SK-N-SH (cell line): ENCODE results near the gene CEP126. TPM values are rescaled to one million over a fixed set of nuclear protein-coding genes. Genes with fewer than 3 reads are reported as not detected.

Experiments used
- CTCF ChIA-PET: fragments of 300-600, 350-600 bp; formaldehyde crosslinking; extraction: SDS; loops from one replicate; lab custom pipeline; 2021; lab: Yijun Ruan, JAX
- POLR2A ChIA-PET: fragments of 350-600 bp; sonication (Branson Sonifier 250); formaldehyde crosslinking; extraction: SDS; loops from one replicate; lab custom pipeline; 2020; ENCODE audit warnings: antibody characterized with exemption, inconsistent platforms; lab: Yijun Ruan, JAX
- DNase-seq: peaks from one replicate; pipeline ENCODE4 v3.0.0; 2012
- H2AFZ ChIP-seq: fragments of 200-600 bp; sonication (generic); 2 replicates; pipeline ENCODE4 v1.8.1; 2016; ENCODE audit warnings: antibody characterized with exemption, mild to moderate bottlenecking, low read depth
- H3F3A ChIP-seq: fragments of 200-600 bp; sonication (generic); replicated peaks from 2 replicates; pipeline ENCODE3; 2016; ENCODE audit warnings: antibody characterized with exemption, mild to moderate bottlenecking; ENCODE audit not compliant: insufficient read depth
- H3K27ac ChIP-seq, 2 experiments: fragments of 200-500 bp in 1 of 2; fragments of 200-600 bp in 1 of 2; sonication (Bioruptor generic) in 1 of 2; sonication (generic), shearing (Covaris generic) in 1 of 2; 2 replicates each; pipeline versions ENCODE4 v1.5.1 to v1.6.1; 2014 to 2016; ENCODE audit warnings: low read depth in 2 of 2, inconsistent platforms in 1 of 2, low read length in 1 of 2, mild to moderate bottlenecking in 1 of 2, mixed read lengths in 1 of 2
- H3K27me3 ChIP-seq: fragments of 200-600 bp; sonication (generic), shearing (Covaris generic); 2 replicates; pipeline ENCODE4 v1.6.1; 2016; ENCODE audit warnings: mixed run types; ENCODE audit not compliant: insufficient read depth
- H3K36me3 ChIP-seq, 2 experiments: fragments of 200-500 bp in 1 of 2; fragments of 200-600 bp in 1 of 2; sonication (Bioruptor generic) in 1 of 2; sonication (generic) in 1 of 2; replicated peaks in 1 of 2; 2 replicates each; pipeline versions ENCODE3 to v1.5.1; 2014 to 2016; ENCODE audit warnings: low read length in 1 of 2, mild to moderate bottlenecking in 1 of 2; ENCODE audit not compliant: insufficient read depth in 2 of 2, control insufficient read depth in 1 of 2
- H3K4me1 ChIP-seq, 2 experiments: fragments of 200-500 bp in 1 of 2; fragments of 200-600 bp in 1 of 2; sonication (Bioruptor generic) in 1 of 2; sonication (generic), shearing (Covaris generic) in 1 of 2; 2 replicates each; pipeline versions ENCODE4 v1.5.1 to v1.6.1; 2014 to 2016; ENCODE audit warnings: low read depth in 1 of 2, low read length in 1 of 2, mixed run types in 1 of 2; ENCODE audit not compliant: insufficient read depth in 2 of 2, control insufficient read depth in 1 of 2
- H3K4me2 ChIP-seq: fragments of 200-600 bp; sonication (generic), shearing (Covaris generic); 2 replicates; pipeline ENCODE4 v1.6.1; 2017; ENCODE audit warnings: mixed run types
- H3K4me3 ChIP-seq, 2 experiments: fragments of 200-500 bp in 1 of 2; fragments of 200-600 bp in 1 of 2; sonication (Bioruptor generic) in 1 of 2; sonication (generic), shearing (Covaris generic) in 1 of 2; 2 replicates each; pipeline versions ENCODE4 v1.5.1 to v1.8.1; 2014 to 2016; ENCODE audit warnings: low read depth in 2 of 2, inconsistent platforms in 1 of 2, low read length in 1 of 2, mild to moderate bottlenecking in 1 of 2, mixed read lengths in 1 of 2, moderate library complexity in 1 of 2
- H3K79me2 ChIP-seq: fragments of 200-600 bp; sonication (generic); 2 replicates; pipeline ENCODE4 v1.8.1; 2017; ENCODE audit warnings: mild to moderate bottlenecking; ENCODE audit not compliant: insufficient read depth
- H3K9ac ChIP-seq: fragments of 200-600 bp; sonication (generic); 2 replicates; pipeline ENCODE4 v1.6.1; 2017; ENCODE audit warnings: mixed run types
- H3K9me2 ChIP-seq: fragments of 200-600 bp; sonication (generic); 2 replicates; pipeline ENCODE4 v1.6.1; 2017; ENCODE audit warnings: mixed run types
- H3K9me3 ChIP-seq: fragments of 200-600 bp; sonication (generic); 2 replicates; pipeline ENCODE4 v1.6.1; 2017; ENCODE audit warnings: mixed run types, mild to moderate bottlenecking, moderate library complexity
- H4K20me1 ChIP-seq: fragments of 200-600 bp; sonication (generic); 2 replicates; pipeline ENCODE4 v1.6.1; 2017; ENCODE audit warnings: mild to moderate bottlenecking, mixed run types; ENCODE audit not compliant: insufficient read depth
- CHD2 ChIP-seq: fragments of 150-350 bp; IDR thresholded peaks from 2 replicates; pipeline ENCODE4 v1.6.1; 2018; ENCODE audit warnings: low read length; ENCODE audit not compliant: partially characterized antibody
- EP300 ChIP-seq, 2 experiments: IDR thresholded peaks; 2 replicates each; pipeline versions ENCODE4 v1.4.0 to v1.6.1; 2012; ENCODE audit warnings: borderline replicate concordance in 1 of 2, low read depth in 1 of 2, low read length in 1 of 2
- FOXJ3 ChIP-seq: sonication (generic); formaldehyde crosslinking; IDR thresholded peaks from 2 replicates; pipeline ENCODE4 v1.5.1; 2020; ENCODE audit warnings: mild to moderate bottlenecking, missing genetic modification reagents
- FOXM1 ChIP-seq: IDR thresholded peaks from 2 replicates; pipeline ENCODE4 v1.4.0; 2012; ENCODE audit warnings: low read depth, mild to moderate bottlenecking
- IRF3 ChIP-seq: fragments of 150-350 bp; IDR thresholded peaks from 2 replicates; pipeline ENCODE4 v1.6.1; 2016; ENCODE audit warnings: mild to moderate bottlenecking, low read depth, low read length
- MXI1 ChIP-seq: IDR thresholded peaks from 2 replicates; pipeline ENCODE4 v1.6.1; 2012; ENCODE audit warnings: mild to moderate bottlenecking, low read depth, low read length, improper control_type of control experiment
- NRF1 ChIP-seq: IDR thresholded peaks from 2 replicates; pipeline ENCODE4 v1.6.1; 2012; ENCODE audit warnings: low read depth, mild to moderate bottlenecking, low read length
- PBX3 ChIP-seq: IDR thresholded peaks from 2 replicates; pipeline ENCODE4; 2012
- RAD21 ChIP-seq: IDR thresholded peaks from 2 replicates; pipeline ENCODE4 v1.6.1; 2012; ENCODE audit warnings: mild to moderate bottlenecking, low read length
- RCOR1 ChIP-seq: fragments of 150-350 bp; IDR thresholded peaks from 2 replicates; pipeline ENCODE4 v1.6.1; 2017; ENCODE audit warnings: antibody characterized with exemption, low read length
- REST ChIP-seq: IDR thresholded peaks from 2 replicates; pipeline ENCODE4 v1.6.1; 2012; ENCODE audit warnings: mild to moderate bottlenecking, low read depth, low read length, moderate library complexity
- RXRA ChIP-seq: IDR thresholded peaks from 2 replicates; pipeline ENCODE4 v1.4.0; 2012; ENCODE audit warnings: low read depth, mild to moderate bottlenecking, borderline replicate concordance
- TCF12 ChIP-seq: IDR thresholded peaks from 2 replicates; pipeline ENCODE4 v1.4.0; 2012
- TEAD4 ChIP-seq: IDR thresholded peaks from 2 replicates; pipeline ENCODE4 v1.4.0; 2012; ENCODE audit warnings: mild to moderate bottlenecking, borderline replicate concordance; ENCODE audit not compliant: insufficient read depth
- ZBTB33 ChIP-seq: IDR thresholded peaks from 2 replicates; pipeline ENCODE4 v1.4.0; 2012; ENCODE audit warnings: low read depth, borderline replicate concordance
- WGBS: methylation state at CpG from one replicate; pipeline ENCODE4 v1.1.6; 2017; ENCODE audit warnings: low lambda C conversion rate; 5-methylcytosine and 5-hydroxymethylcytosine counted together
- polyA plus RNA-seq, 3 experiments: library from polyadenylated mRNA; depleted of rRNA; stranded (reverse); fragments of >200 nt; gene quantifications; 2 replicates each; pipeline ENCODE4 v1.2.3, GENCODE V29; 2012

The CEP126 gene
- polyA plus RNA-seq, 1 of the 3 experiments (the other 2 are of a cell fraction), result 1.4 TPM

GRCh38 chr11:101996111-101996510, 81.3 kb downstream of the CEP126 start:
- ChIA-PET POLR2A (no interaction called here), CTCF (interaction anchor here (0.9 to 4.2 kb wide), 5 partner anchors 8 to 135 kb away, joined by 3 to 21 read pairs (median 3); no protein-coding TSS in a partner anchor)
- H3F3A ChIP-seq, result no peaks in the 10 kb centered on the region
- no peaks in the 10 kb centered on the region for H3K9me3 ChIP-seq
- no peaks in the 10 kb centered on the region for H4K20me1 ChIP-seq
- H3K9ac ChIP-seq, result no peak overlapping the region
- H3K36me3 ChIP-seq, result no peaks in the 10 kb centered on the region
- H3K79me2 ChIP-seq, result no peaks in the 10 kb centered on the region
- H3K9me2 ChIP-seq, result no peaks in the 10 kb centered on the region
- no peak for DNase-seq
- no peak overlapping the region for H3K4me3 ChIP-seq
- H3K4me2 ChIP-seq, result no peak overlapping the region
- no peaks in the 10 kb centered on the region for H3K27me3 ChIP-seq
- TF ChIP-seq FOXJ3 (CRISPR knock-in tag) (no peak), MXI1 (no peak), CHD2 (no peak), PBX3 (no peak), RCOR1 (no peak), RAD21 (no peak), TEAD4 (no peak), RXRA (no peak), TCF12 (no peak), EP300 (IDR thresholded peaks at IDR 0.05; ENCODE audit: borderline replicate concordance in 1 of 2, low read depth in 1 of 2, low read length in 1 of 2) (no peak), REST (no peak), NRF1 (no peak), IRF3 (no peak), FOXM1 (no peak), ZBTB33 (no peak)
- H3K27ac ChIP-seq, result no peak overlapping the region
- WGBS, result 95% methylated on average over 4 of the region's 4 CpGs
- no peak overlapping the region for H2AFZ ChIP-seq
- H3K4me1 ChIP-seq, result no peaks in the 10 kb centered on the region
